ENCODE data around the gene TCEAL7.

Gene TCEAL7

GRCh38 chrX:103311399-103311780 is 18.6 kb upstream of the TCEAL7 start:
- no peak for TF ChIP-seq TAF1 (IDR thresholded peaks at IDR 0.05; ENCODE audit: borderline replicate concordance, insufficient read depth, low read length)
- no peak for TF ChIP-seq POLR2AphosphoS5 (IDR thresholded peaks at IDR 0.05; ENCODE audit: low read depth, low read length)
- no peak for TF ChIP-seq REST (IDR thresholded peaks at IDR 0.05; ENCODE audit: insufficient read depth in 1 of 2, low read depth in 2 of 2, low read length in 2 of 2)
- no peak for TF ChIP-seq FOXP2 (optimal IDR thresholded peaks at IDR 0.05; ENCODE audit: borderline replicate concordance, extremely low read depth, extremely low read length, insufficient read depth)
- TF ChIP-seq SIN3A (IDR thresholded peaks at IDR 0.05; ENCODE audit: borderline replicate concordance, insufficient read depth, low read length) = no peak

- TF ChIP-seq REST (IDR thresholded peaks at IDR 0.05; ENCODE audit: insufficient read depth in 1 of 2, low read depth in 2 of 2, low read length in 2 of 2) = no peak
- TF ChIP-seq SIN3A (IDR thresholded peaks at IDR 0.05; ENCODE audit: borderline replicate concordance, insufficient read depth, low read length) = no peak
- TF ChIP-seq FOXP2 (optimal IDR thresholded peaks at IDR 0.05; ENCODE audit: borderline replicate concordance, extremely low read depth, extremely low read length, insufficient read depth) = no peak
These were observed 746 bp downstream of the TCEAL7 start for GRCh38 chrX:103330681-103331288.

- no peak for TF ChIP-seq SIN3A (IDR thresholded peaks at IDR 0.05; ENCODE audit: borderline replicate concordance, insufficient read depth, low read length)
- TF ChIP-seq TAF1 (IDR thresholded peaks at IDR 0.05; ENCODE audit: borderline replicate concordance, insufficient read depth, low read length) = no peak
- TF ChIP-seq POLR2AphosphoS5 (IDR thresholded peaks at IDR 0.05; ENCODE audit: low read depth, low read length) = no peak
- no peak for TF ChIP-seq REST (IDR thresholded peaks at IDR 0.05; ENCODE audit: insufficient read depth in 1 of 2, low read depth in 2 of 2, low read length in 2 of 2)
- TF ChIP-seq FOXP2 (optimal IDR thresholded peaks at IDR 0.05; ENCODE audit: borderline replicate concordance, extremely low read depth, extremely low read length, insufficient read depth) = no peak
These were observed 8.6 kb downstream of the TCEAL7 start for GRCh38 chrX:103338663-103339062.

- TF ChIP-seq SIN3A (IDR thresholded peaks at IDR 0.05; ENCODE audit: borderline replicate concordance, insufficient read depth, low read length) = no peak
- no peak for TF ChIP-seq FOXP2 (optimal IDR thresholded peaks at IDR 0.05; ENCODE audit: borderline replicate concordance, extremely low read depth, extremely low read length, insufficient read depth)
- no peak for TF ChIP-seq POLR2AphosphoS5 (IDR thresholded peaks at IDR 0.05; ENCODE audit: low read depth, low read length)
- no peak for TF ChIP-seq TAF1 (IDR thresholded peaks at IDR 0.05; ENCODE audit: borderline replicate concordance, insufficient read depth, low read length)
- TF ChIP-seq REST (IDR thresholded peaks at IDR 0.05; ENCODE audit: insufficient read depth in 1 of 2, low read depth in 2 of 2, low read length in 2 of 2) = no peak
These were observed 13.1 kb downstream of the TCEAL7 start for GRCh38 chrX:103343105-103343504.

GRCh38 chrX:103344606-103345005 is 14.6 kb downstream of the TCEAL7 start:
- TF ChIP-seq SIN3A (IDR thresholded peaks at IDR 0.05; ENCODE audit: borderline replicate concordance, insufficient read depth, low read length) (no peak), POLR2AphosphoS5 (IDR thresholded peaks at IDR 0.05; ENCODE audit: low read depth, low read length) (no peak), TAF1 (IDR thresholded peaks at IDR 0.05; ENCODE audit: borderline replicate concordance, insufficient read depth, low read length) (no peak), REST (IDR thresholded peaks at IDR 0.05; ENCODE audit: insufficient read depth in 1 of 2, low read depth in 2 of 2, low read length in 2 of 2) (no peak), FOXP2 (optimal IDR thresholded peaks at IDR 0.05; ENCODE audit: borderline replicate concordance, extremely low read depth, extremely low read length, insufficient read depth) (no peak)

Measured in PFSK-1 (cell line).